HL-60 (cell line): ENCODE data around the gene NAXE.

Experiments
- DNase-seq, 2 experiments: peaks; one replicate each; pipeline ENCODE4 v3.0.0-alpha.2; 2010 to 2020; ENCODE audit warnings: low read depth in 1 of 2, low spot score in 1 of 2
- H3K27ac ChIP-seq: fragments of 250-450 bp; sonication (Bioruptor Pico); replicated peaks from 2 replicates; pipeline ENCODE4 v1.5.1; 2020; ENCODE audit warnings: mild to moderate bottlenecking, moderate library complexity
- H3K27me3 ChIP-seq: fragments of 250-450 bp; sonication (Bioruptor Pico); 2 replicates; pipeline ENCODE4 v1.5.1; 2021; ENCODE audit warnings: mild to moderate bottlenecking, moderate library complexity; ENCODE audit not compliant: insufficient read depth, poor library complexity, severe bottlenecking
- H3K4me3 ChIP-seq: replicated peaks from 2 replicates; pipeline ENCODE4 v1.5.1; 2011; ENCODE audit warnings: mild to moderate bottlenecking, control low read depth, low read length; ENCODE audit not compliant: insufficient read depth
- GABPA ChIP-seq: IDR thresholded peaks from 2 replicates; pipeline ENCODE4 v1.6.1; 2012; ENCODE audit warnings: low read depth
- POLR2AphosphoS5 ChIP-seq: IDR thresholded peaks from 2 replicates; pipeline ENCODE4 v1.6.1; 2012; ENCODE audit warnings: low read depth
- REST ChIP-seq: IDR thresholded peaks from 2 replicates; pipeline ENCODE4 v1.6.1; 2012; ENCODE audit warnings: low read depth; ENCODE audit not compliant: insufficient replicate concordance
- SPI1 ChIP-seq: IDR thresholded peaks from 2 replicates; pipeline ENCODE4 v1.6.1; 2012; ENCODE audit warnings: low read depth, mild to moderate bottlenecking, borderline replicate concordance
- TF ChIP-seq, protein P1 (sequence below): IDR thresholded peaks from one replicate; pipeline ENCODE4 v1.5.1; 2011; ENCODE audit warnings: low read length, control low read depth, inconsistent platforms; ENCODE audit not compliant: insufficient read depth

NAXE gene

DNA sequence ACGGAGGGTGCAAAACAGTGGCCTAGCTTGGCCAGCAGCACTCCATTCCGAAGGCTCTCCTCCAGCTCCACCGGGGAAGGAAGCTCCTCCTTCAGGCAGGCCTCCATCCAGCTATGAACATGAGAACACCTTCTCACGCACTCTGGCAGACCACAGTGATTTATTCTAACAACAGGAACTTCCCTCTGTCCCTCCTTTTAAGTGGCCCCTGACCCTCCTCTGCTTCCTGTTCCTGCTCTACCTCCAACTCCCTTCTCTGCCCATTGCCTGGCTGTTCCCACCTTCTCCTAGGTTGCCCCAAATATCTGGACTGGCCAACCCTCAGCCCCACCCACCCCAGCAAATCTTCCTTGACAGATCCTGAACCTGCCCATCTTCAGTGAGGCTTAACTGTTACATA is 25.1 kb upstream of the NAXE start:
- Histone ChIP-seq H3K27me3 (no peaks in the 10 kb centered on the region), H3K27ac (no peak overlapping the region), H3K4me3 (no peak overlapping the region)
- DNase-seq = peak in 1 of 2 experiments; percentile 7
- TF ChIP-seq GABPA = peak; percentile 63; the same call in 1 of the 2 replicates
- TF ChIP-seq, protein P1, sequence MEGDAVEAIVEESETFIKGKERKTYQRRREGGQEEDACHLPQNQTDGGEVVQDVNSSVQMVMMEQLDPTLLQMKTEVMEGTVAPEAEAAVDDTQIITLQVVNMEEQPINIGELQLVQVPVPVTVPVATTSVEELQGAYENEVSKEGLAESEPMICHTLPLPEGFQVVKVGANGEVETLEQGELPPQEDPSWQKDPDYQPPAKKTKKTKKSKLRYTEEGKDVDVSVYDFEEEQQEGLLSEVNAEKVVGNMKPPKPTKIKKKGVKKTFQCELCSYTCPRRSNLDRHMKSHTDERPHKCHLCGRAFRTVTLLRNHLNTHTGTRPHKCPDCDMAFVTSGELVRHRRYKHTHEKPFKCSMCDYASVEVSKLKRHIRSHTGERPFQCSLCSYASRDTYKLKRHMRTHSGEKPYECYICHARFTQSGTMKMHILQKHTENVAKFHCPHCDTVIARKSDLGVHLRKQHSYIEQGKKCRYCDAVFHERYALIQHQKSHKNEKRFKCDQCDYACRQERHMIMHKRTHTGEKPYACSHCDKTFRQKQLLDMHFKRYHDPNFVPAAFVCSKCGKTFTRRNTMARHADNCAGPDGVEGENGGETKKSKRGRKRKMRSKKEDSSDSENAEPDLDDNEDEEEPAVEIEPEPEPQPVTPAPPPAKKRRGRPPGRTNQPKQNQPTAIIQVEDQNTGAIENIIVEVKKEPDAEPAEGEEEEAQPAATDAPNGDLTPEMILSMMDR = no peak

DNA sequence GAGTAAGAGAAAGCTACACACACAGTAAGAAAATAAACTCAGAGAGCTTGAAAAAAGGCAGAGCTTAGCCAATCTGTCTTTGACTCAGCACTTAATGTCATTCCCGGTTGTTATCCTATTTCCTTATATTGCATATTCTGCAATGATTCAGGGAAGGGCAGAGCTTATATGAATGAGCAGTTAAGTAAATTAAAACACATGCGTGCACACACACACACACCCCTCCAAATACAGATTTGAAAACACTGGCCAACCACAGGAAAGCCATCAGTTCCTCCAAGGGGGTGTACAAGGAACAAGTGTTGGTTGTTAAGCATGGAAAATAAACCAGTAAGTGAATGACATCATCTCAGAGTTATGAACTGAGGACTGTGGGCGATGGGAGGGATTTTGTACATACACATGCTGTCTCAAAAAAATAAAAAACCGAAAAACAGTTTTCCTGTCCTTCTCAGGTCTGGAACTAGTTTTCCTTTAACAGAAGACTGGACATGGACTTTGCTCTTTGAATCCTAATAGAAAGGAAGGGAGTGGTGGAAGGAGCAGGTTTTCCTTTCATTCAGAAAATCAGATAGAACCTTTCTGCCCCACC is 20.2 kb upstream of the NAXE start:
- peak overlapping the region; percentile 45; the same call in 1 of the 2 replicates for H3K27ac ChIP-seq
- no peaks in the 10 kb centered on the region for H3K27me3 ChIP-seq
- DNase-seq = no peak
- H3K4me3 ChIP-seq = peak overlapping the region; percentile 87
- TF ChIP-seq, protein P1 = no peak
- no peak for TF ChIP-seq SPI1
- TF ChIP-seq GABPA = no peak
- no peak for TF ChIP-seq POLR2AphosphoS5
- TF ChIP-seq REST = no peak

- Histone ChIP-seq H3K4me3 (peak within 1 kb of the TSS; percentile 87), H3K27ac (peak within 1 kb of the TSS; percentile 45), H3K27me3 (no peaks in the 10 kb centered on the region)
- TF ChIP-seq, protein P1 = no peak
- TF ChIP-seq POLR2AphosphoS5 (peak; percentile 52; the same call in 1 of the 2 replicates), REST (no peak), GABPA (peak; percentile 85), SPI1 (peak; percentile 86)
- peak in 1 of 2 experiments; percentile 88 for DNase-seq
These were observed 19.5 kb upstream of the NAXE start, which contains the start of gene IQGAP3 for GRCh38 chr1:156571919-156572662. IQGAP3 (minus strand) TSS chr1:156572565; CDS start chr1:156572529, 36 bp downstream.

DNA sequence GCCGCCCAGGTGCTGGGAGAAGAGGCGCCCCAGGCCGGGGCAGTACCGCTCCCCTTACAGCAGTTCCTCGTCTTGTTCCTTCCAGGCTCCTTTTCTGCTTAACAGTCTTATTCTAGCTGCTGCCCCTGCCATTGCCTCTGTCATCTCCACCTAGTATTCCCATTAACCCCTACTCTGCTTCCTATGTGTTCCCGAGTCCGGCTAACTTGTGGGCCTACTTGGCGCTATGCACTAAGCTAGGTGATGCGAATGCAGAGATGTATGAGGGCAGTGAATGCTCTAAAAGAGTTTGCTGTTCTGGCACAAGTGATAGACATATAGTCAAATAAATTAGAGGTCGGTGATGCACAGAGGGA is 18.9 kb upstream of the NAXE start:
- H3K27ac ChIP-seq = no peak overlapping the region
- no peak for TF ChIP-seq SPI1
- TF ChIP-seq POLR2AphosphoS5 = no peak
- no peak for TF ChIP-seq GABPA
- TF ChIP-seq, protein P1 = no peak
- TF ChIP-seq REST = no peak
- DNase-seq = no peak
- H3K27me3 ChIP-seq = no peaks in the 10 kb centered on the region
- H3K4me3 ChIP-seq = peak overlapping the region; percentile 87
